ENCODE data around the gene ZNF699. TPM values are rescaled to one million over a fixed set of nuclear protein-coding genes. Genes with fewer than 3 reads are reported as not detected.

Gene ZNF699
- total and polyA plus RNA-seq, 2 donors, result 5.3 to 15.2 TPM

Other genes with a start within 250 kb of the ZNF699 start
- gene OR1M1, start 222.8 kb downstream of the ZNF699 start, total RNA-seq, result not detected
- not detected for gene OR1M1, start 222.8 kb downstream of the ZNF699 start, polyA plus RNA-seq
- gene OR7G2, start 202.4 kb downstream of the ZNF699 start, total RNA-seq, result not detected
- not detected for gene OR7G2, start 202.4 kb downstream of the ZNF699 start, polyA plus RNA-seq
- gene OR7G1, start 194.1 kb downstream of the ZNF699 start, total RNA-seq, result not detected
- not detected for gene OR7G1, start 194.1 kb downstream of the ZNF699 start, polyA plus RNA-seq
- gene OR7G3, start 182.9 kb downstream of the ZNF699 start, total RNA-seq, result not detected
- gene OR7G3, start 182.9 kb downstream of the ZNF699 start, polyA plus RNA-seq, result not detected
- gene ZNF317, start 169.4 kb downstream of the ZNF699 start, total RNA-seq, result 14.0 TPM
- 17.0 TPM for gene ZNF317, start 169.4 kb downstream of the ZNF699 start, polyA plus RNA-seq
- not detected for gene OR7D2, start 130.9 kb downstream of the ZNF699 start, total RNA-seq
- 0.03 TPM for gene OR7D2, start 130.9 kb downstream of the ZNF699 start, polyA plus RNA-seq
- not detected for gene OR7D4, start 90.2 kb downstream of the ZNF699 start, total RNA-seq
- gene OR7D4, start 90.2 kb downstream of the ZNF699 start, polyA plus RNA-seq, result not detected
- not detected for gene OR7E24, start 58.9 kb downstream of the ZNF699 start, total RNA-seq
- not detected for gene OR7E24, start 58.9 kb downstream of the ZNF699 start, polyA plus RNA-seq
- 64.5 TPM for gene ZNF559, start 14.3 kb upstream of the ZNF699 start, total RNA-seq
- gene ZNF559, start 14.3 kb upstream of the ZNF699 start, polyA plus RNA-seq, result 20.8 TPM
- 8.6 TPM for gene ZNF177, start 53.2 kb upstream of the ZNF699 start, total RNA-seq
- gene ZNF177, start 53.2 kb upstream of the ZNF699 start, polyA plus RNA-seq, result 3.2 TPM
- 30.7 TPM for gene ZNF266, start 125.7 kb upstream of the ZNF699 start, total RNA-seq
- 23.5 TPM for gene ZNF266, start 125.7 kb upstream of the ZNF699 start, polyA plus RNA-seq
- gene ZNF560, start 188.8 kb upstream of the ZNF699 start, total RNA-seq, result 0.21 TPM
- gene ZNF560, start 188.8 kb upstream of the ZNF699 start, polyA plus RNA-seq, result 0.08 TPM
- 29.8 TPM for gene ZNF426, start 228.8 kb upstream of the ZNF699 start, total RNA-seq
- 6.9 TPM for gene ZNF426, start 228.8 kb upstream of the ZNF699 start, polyA plus RNA-seq

Data from urinary bladder (tissue), 2 donors.